Measurements from ENCODE around the gene TUBA3E.
"Not testable (repeated sequence)": the region's sequence is repeated elsewhere in the genome, so short reads cannot be mapped to it uniquely, and the experiment has no call there.

The TUBA3E gene

DNA sequence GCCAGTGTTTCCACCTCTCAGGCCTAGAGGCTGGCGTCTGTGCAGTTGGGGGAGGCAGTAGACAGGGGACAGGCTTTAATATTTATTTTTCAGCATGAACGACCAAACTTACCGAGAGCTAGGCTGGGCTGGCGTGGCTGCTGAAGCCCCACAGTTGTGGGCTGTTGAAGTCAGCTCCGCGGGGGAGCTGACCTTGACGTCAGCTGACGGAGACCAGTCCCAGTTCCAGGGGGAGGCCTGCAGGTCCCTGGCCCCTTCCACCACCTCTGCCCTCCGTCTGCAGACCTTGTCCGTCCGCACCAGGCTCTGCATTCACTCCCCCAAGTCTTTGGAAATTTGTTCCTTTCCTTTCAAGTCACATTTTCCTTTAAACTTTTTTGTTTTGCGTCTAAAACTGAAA lies 33.4 kb upstream of the TUBA3E start:
- Histone ChIP-seq H3K9me3 (ENCODE audit: severe bottlenecking) (no peaks in the 10 kb centered on the region), H3K4me3 (ENCODE audit: low read depth, low read length) (no peak overlapping the region), H3K27ac (no peak overlapping the region), H3K36me3 (no peaks in the 10 kb centered on the region), H3K27me3 (ENCODE audit: insufficient read depth, low read depth, severe bottlenecking) (no peaks in the 10 kb centered on the region)
- TF ChIP-seq, protein P1, sequence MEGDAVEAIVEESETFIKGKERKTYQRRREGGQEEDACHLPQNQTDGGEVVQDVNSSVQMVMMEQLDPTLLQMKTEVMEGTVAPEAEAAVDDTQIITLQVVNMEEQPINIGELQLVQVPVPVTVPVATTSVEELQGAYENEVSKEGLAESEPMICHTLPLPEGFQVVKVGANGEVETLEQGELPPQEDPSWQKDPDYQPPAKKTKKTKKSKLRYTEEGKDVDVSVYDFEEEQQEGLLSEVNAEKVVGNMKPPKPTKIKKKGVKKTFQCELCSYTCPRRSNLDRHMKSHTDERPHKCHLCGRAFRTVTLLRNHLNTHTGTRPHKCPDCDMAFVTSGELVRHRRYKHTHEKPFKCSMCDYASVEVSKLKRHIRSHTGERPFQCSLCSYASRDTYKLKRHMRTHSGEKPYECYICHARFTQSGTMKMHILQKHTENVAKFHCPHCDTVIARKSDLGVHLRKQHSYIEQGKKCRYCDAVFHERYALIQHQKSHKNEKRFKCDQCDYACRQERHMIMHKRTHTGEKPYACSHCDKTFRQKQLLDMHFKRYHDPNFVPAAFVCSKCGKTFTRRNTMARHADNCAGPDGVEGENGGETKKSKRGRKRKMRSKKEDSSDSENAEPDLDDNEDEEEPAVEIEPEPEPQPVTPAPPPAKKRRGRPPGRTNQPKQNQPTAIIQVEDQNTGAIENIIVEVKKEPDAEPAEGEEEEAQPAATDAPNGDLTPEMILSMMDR (IDR thresholded peaks at IDR 0.05; ENCODE audit: low read depth, low read length): no peak
- DNase-seq: no peak

DNA sequence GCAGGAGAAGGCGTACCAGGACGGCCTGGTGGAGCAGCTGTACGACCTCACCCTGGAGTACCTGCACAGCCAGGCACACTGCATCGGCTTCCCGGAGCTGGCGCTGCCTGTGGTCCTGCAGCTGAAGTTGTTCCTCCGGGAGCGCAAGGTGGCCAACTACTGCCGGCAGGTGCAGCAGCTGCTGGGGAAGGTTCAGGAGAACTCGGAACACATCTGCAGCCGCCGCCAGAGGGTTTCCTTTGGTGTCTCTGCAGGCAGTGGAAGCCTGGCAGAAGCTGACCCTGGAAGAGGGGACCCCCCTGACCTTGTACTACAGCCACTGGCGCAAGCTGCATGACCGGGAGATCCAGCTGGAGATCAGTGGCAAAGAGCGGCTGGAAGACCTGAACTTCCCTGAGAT lies 32.7 kb upstream of the TUBA3E start:
- not testable (repeated sequence) for H3K27me3 ChIP-seq (ENCODE audit: insufficient read depth, low read depth, severe bottlenecking); H3K36me3 ChIP-seq; DNase-seq; H3K9me3 ChIP-seq (ENCODE audit: severe bottlenecking); H3K4me3 ChIP-seq (ENCODE audit: low read depth, low read length); H3K27ac ChIP-seq

DNA sequence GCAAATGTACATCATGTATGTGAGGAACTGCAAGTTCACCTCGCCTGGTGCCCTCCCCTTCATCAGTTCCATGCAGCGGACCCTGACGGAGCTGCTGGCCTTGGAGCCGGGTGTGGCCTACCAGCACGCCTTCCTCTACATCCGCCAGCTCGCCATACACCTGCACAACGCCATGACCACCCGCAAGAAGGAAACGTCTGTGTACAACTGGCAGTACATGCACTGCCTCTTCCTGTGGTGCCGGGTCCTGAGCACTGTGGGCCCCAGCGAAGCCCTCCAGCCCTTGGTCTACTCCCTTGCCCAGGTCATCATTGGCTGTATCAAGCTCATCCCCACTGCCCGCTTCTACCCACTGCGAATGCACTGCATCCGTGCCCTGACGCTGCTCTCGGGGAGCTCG lies 32.1 kb upstream of the TUBA3E start:
- not testable (repeated sequence) for H3K4me3 ChIP-seq (ENCODE audit: low read depth, low read length); H3K36me3 ChIP-seq; DNase-seq; H3K27ac ChIP-seq; H3K9me3 ChIP-seq (ENCODE audit: severe bottlenecking); H3K27me3 ChIP-seq (ENCODE audit: insufficient read depth, low read depth, severe bottlenecking)

DNA sequence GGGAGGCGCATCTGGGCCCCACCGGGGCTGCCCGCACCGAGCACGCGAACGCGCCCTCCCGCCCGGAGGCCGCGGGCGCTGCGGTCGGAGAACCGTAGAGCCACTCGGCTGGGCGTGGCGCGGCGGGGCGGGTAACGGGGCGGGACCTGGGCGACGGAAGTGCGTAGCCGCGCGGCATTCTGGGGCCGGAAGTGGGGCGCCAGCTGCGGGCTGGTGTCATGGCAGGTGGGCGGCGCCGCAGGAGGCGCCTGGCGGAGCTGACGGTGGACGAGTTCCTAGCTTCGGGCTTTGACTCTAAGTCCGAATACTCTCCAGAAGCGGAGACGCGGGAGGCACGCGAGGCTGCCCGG lies 30.9 kb upstream of the TUBA3E start:
- not testable (repeated sequence) for H3K27me3 ChIP-seq (ENCODE audit: insufficient read depth, low read depth, severe bottlenecking); H3K36me3 ChIP-seq; H3K27ac ChIP-seq; H3K9me3 ChIP-seq (ENCODE audit: severe bottlenecking); H3K4me3 ChIP-seq (ENCODE audit: low read depth, low read length); DNase-seq

DNA sequence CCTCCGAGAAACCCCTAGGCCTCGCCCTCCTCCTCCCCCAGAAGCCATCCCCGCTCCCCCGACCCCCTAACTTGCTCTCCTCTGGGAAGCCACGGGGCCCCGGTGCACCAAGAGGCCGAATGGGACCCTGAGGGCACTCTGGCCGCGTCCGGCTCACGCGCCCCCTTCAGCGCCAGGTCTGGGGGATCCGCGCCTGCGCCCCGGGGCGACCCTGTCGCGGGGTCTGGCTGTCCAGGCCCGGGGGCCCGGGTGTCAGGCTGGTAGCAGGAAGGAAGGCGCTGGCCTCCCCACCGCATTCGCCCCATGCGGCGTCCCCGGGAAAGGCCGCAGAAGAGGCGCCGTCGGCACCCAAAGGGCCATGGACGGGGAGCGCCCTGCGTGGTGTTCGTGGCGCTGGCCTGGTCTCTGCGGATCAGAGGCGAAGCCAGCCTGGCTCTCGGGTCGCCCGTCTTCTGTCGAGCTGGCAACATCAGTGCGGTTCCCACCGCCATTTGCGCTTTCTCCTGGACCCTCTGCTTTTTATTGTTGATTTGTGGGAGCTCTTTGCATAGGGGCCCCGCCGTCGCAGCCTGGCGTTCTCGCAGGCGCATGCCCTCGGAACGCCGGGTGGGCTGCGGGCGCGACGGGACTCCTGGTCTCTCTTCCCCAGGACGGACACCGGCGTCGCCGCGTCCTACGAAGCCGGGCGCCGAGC lies 30.4 kb upstream of the TUBA3E start:
- not testable (repeated sequence) for H3K27me3 ChIP-seq (ENCODE audit: insufficient read depth, low read depth, severe bottlenecking); H3K27ac ChIP-seq; H3K9me3 ChIP-seq (ENCODE audit: severe bottlenecking); H3K4me3 ChIP-seq (ENCODE audit: low read depth, low read length); DNase-seq; H3K36me3 ChIP-seq

DNA sequence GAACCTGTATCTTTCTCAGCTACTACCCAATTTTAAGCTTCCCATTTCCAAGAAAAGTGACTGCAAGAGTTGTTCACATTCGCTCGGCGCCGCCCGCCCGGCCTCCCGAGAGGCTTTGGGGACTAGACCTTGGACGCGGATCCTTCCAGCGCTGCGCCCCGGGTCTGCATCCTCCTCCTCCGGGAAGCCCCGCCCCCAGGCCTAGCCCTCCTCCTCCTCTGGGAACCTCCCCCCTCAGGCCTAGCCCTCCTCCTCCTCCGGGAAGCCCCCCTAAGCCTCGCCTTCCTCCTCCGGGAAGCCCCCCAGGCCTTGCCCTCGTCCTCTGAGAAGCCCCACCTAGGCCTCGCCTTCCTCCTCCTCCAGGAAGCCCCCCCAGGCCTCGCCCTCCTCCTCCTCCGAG lies 29.8 kb upstream of the TUBA3E start:
- not testable (repeated sequence) for H3K4me3 ChIP-seq (ENCODE audit: low read depth, low read length); H3K27ac ChIP-seq; DNase-seq; H3K9me3 ChIP-seq (ENCODE audit: severe bottlenecking); H3K36me3 ChIP-seq; H3K27me3 ChIP-seq (ENCODE audit: insufficient read depth, low read depth, severe bottlenecking)

DNA sequence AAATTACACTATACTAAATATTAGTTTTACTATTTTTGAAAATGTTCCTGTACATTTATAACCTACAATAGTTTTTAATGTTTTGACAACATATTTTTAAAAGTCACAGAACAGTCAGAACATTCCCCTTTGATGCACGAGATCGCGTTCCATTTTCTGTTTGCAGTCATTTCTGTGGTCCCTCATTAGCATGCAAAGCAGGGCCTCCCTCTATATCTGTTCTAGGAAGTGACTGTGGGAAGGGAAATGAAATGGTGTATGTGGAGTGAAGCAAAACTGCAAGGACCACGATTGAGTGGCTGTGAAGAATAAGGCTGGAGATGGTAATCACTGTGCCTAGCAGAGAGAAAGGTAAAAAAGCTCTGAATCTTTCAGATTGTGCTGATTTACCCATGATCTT lies 24.3 kb upstream of the TUBA3E start:
- not testable (repeated sequence) for DNase-seq; H3K36me3 ChIP-seq; H3K9me3 ChIP-seq (ENCODE audit: severe bottlenecking); H3K27ac ChIP-seq; H3K4me3 ChIP-seq (ENCODE audit: low read depth, low read length); H3K27me3 ChIP-seq (ENCODE audit: insufficient read depth, low read depth, severe bottlenecking)

DNA sequence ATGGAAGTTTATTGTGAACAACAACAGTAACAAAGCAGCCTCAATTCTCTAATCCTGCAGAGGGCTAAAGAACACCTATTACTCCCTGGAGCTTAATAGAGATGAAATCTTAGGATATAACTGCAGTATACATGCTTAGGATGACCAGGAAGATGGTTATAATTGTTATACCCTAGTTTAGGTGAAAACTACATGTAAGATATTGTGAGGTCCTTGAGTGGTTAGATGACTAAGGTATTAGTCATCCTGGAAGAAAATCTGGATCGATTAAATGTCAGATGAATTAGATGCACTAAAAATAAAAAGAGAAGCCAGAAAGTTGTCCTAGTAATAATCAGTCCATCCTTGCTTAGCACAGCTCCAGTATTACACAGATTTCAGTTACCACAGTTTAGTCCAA lies 22.3 kb upstream of the TUBA3E start:
- H3K36me3 ChIP-seq; DNase-seq; H3K4me3 ChIP-seq (ENCODE audit: low read depth, low read length); H3K27me3 ChIP-seq (ENCODE audit: insufficient read depth, low read depth, severe bottlenecking); H3K27ac ChIP-seq; H3K9me3 ChIP-seq (ENCODE audit: severe bottlenecking): not testable (repeated sequence)

DNA sequence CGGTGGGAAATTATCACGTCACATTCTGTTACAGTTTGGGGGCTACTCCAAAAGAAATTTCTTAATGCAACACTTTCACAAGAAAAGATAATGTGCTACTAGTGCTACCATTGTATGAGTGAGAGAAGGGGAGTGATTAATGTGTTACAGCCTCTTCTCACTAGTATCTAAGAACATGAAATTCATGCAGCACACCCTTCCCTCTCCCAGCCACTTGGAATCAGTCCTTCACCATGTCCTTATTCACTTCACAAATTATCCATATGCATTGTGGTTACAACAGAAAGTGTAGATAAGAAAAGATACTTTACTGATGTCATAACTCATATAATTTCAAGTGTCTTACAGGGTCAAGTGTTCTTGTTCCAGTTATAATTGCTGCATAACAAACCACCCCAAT lies 20.9 kb upstream of the TUBA3E start:
- not testable (repeated sequence) for DNase-seq; H3K27ac ChIP-seq; H3K36me3 ChIP-seq; H3K4me3 ChIP-seq (ENCODE audit: low read depth, low read length); H3K9me3 ChIP-seq (ENCODE audit: severe bottlenecking); H3K27me3 ChIP-seq (ENCODE audit: insufficient read depth, low read depth, severe bottlenecking)

DNA sequence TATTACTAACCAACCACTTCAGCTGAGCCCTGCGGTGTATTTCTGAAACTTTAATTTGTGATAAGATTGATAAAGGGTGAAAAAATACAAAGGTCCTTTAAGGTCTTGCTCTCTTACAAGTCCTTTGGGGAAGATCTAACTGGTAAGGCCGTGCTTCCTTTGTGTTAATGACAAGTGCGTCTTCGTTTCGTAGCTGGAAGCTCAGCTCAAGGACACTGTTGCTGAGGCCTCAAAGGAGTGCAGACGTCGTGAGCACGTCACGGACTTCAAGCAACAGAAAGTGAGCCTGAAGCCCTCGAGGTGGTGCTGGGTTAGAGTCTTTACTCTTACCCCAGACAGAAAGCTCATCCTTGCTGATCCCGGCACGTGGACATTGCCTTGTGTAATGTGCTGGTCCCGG lies 8.8 kb upstream of the TUBA3E start:
- not testable (repeated sequence) for DNase-seq; H3K27me3 ChIP-seq (ENCODE audit: insufficient read depth, low read depth, severe bottlenecking)

DNA sequence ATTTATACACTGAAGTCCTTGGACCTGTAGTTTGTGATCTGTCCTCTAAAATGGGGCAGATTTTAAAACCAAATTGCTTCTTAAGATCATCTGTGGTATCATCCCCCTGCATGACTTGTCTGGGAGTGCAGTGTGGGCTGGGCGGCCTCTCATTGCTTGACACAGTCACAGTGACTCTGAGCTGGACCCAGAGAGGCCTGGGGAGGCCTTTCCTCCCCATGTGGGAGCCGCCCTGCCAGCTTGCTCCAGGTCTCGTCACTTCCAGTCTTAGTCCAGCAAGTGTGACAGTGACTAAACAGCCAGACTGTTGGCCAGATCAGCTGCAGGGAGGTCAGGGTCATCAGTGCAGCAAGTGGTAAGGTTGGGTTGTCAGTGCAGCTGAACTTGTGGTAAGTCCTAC lies 4.9 kb upstream of the TUBA3E start:
- H3K36me3 ChIP-seq; H3K4me3 ChIP-seq (ENCODE audit: low read depth, low read length); H3K27me3 ChIP-seq (ENCODE audit: insufficient read depth, low read depth, severe bottlenecking); H3K9me3 ChIP-seq (ENCODE audit: severe bottlenecking); DNase-seq; H3K27ac ChIP-seq: not testable (repeated sequence)

More for the DNA sequence above, 8.8 kb upstream of the TUBA3E start:
- H3K9me3 ChIP-seq (ENCODE audit: severe bottlenecking); H3K36me3 ChIP-seq; H3K27ac ChIP-seq; H3K4me3 ChIP-seq (ENCODE audit: low read depth, low read length): not testable (repeated sequence)

DNA sequence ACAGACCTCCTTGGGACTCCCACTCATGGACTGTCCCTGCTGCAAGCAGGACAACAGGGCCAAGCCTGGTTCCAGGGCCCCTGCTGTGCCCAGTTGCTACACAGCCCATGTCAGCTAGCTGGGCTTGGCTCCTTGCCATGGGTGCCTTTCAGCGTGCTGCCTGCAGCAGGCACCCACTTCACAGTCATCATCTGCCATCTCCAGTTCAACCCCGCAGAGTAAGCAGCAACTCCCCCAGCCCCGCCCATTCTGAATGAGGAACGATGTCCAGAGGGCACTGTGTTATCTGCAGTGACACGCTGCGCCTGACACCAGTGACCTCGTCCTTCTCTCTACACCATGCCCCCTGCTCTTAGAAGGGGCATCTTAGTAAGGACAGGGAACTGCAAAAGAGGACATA lies 4.3 kb upstream of the TUBA3E start:
- not testable (repeated sequence) for DNase-seq; H3K27ac ChIP-seq; H3K4me3 ChIP-seq (ENCODE audit: low read depth, low read length); H3K27me3 ChIP-seq (ENCODE audit: insufficient read depth, low read depth, severe bottlenecking); H3K9me3 ChIP-seq (ENCODE audit: severe bottlenecking); H3K36me3 ChIP-seq

DNA sequence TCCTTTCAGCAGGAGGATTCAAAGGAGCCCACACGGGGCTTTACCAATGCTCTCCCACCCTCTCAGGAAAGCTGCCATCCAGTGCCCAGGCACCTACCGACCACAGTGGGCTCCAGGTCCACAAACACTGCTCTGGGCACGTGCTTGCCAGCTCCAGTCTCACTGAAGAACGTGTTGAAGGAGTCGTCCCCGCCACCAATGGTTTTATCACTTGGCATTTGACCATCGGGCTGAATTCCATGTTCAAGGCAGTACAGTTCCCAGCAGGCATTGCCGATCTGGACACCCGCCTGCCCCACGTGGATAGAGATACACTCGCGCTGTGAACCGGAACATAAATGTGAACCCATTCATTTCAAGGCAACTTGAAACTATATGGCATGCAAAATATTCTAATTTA lies 2.2 kb downstream of the TUBA3E start:
- DNase-seq; H3K9me3 ChIP-seq (ENCODE audit: severe bottlenecking); H3K4me3 ChIP-seq (ENCODE audit: low read depth, low read length); H3K27ac ChIP-seq; H3K36me3 ChIP-seq; H3K27me3 ChIP-seq (ENCODE audit: insufficient read depth, low read depth, severe bottlenecking): not testable (repeated sequence)

DNA sequence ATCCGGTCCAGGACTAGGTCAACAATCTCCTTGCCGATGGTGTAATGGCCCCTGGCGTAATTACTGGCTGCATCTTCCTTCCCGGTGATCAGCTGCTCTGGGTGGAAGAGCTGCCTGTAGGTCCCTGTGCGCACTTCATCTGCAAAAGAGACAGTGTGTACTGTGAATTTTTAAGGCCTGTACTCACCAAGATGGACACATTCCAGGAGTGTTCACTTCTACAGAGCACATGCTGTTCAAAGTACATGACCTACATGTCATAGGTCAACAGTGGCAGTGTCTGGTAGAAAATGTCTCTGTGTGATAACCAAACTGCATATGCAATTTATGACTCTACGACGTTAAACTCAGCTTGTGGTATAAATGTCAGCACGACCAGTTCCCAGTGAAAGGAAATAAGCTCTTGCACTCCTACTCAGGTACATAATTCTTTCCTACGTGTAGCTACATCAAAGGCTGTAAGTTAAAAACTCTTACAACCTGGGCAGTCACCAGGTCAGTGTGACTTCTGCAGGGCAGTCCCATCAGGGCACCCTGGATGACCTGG lies 3.1 kb downstream of the TUBA3E start:
- not testable (repeated sequence) for H3K27me3 ChIP-seq (ENCODE audit: insufficient read depth, low read depth, severe bottlenecking); DNase-seq; H3K4me3 ChIP-seq (ENCODE audit: low read depth, low read length); H3K27ac ChIP-seq; H3K9me3 ChIP-seq (ENCODE audit: severe bottlenecking); H3K36me3 ChIP-seq
